Measurements from ENCODE around the gene EVC2. TPM values are rescaled to one million over a fixed set of nuclear protein-coding genes. Genes with fewer than 3 reads are reported as not detected.

Gene EVC2
- total RNA-seq, 1 experiment from 2014 or later: not detected

DNA sequence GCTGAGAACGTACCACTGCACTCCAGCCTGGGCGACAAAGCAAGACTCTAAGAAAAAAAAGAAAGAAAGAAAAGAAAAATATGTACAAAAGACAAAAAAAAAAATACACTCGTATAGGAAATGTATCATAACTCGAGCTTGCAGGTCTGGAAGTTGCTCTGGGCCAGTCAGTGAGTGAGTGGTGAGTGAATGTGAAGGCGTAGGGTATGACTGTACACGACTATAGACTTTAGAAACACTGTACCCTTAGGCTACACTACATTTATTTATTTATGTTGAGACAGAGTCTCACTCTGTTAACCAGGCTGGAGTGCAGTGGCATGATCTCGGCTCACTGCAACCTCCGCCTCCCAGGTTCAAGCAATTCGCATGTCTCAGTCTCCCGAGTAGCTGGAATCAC, 29.4 kb downstream of the EVC2 start:
- H3K4me3 ChIP-seq (ENCODE audit: low read depth in 2 of 2, low read length in 2 of 2): no peak overlapping the region
- H3K36me3 ChIP-seq (ENCODE audit: control insufficient read depth, insufficient read depth, low read length): no peaks in the 10 kb centered on the region
- no peak overlapping the region for H3K27ac ChIP-seq (ENCODE audit: low read length)
- ChIA-PET CTCF (no interaction called here), POLR2A (interaction anchor here (0.6 kb wide), 1 partner anchor 91 kb away, joined by 3 read pairs; no protein-coding TSS in a partner anchor)
- H3K9me3 ChIP-seq (ENCODE audit: control insufficient read depth, insufficient read depth, low read depth, low read length): no peaks in the 10 kb centered on the region
- ATAC-seq: no peak
- TF ChIP-seq TCF7L2 (IDR thresholded peaks at IDR 0.05; ENCODE audit: low read depth, low read length): no peak
- no peak for TF ChIP-seq SIN3A (IDR thresholded peaks at IDR 0.05; ENCODE audit: borderline replicate concordance, insufficient read depth, low read depth, low read length)
- no peak for TF ChIP-seq REST (IDR thresholded peaks at IDR 0.05; ENCODE audit: insufficient read depth in 1 of 2, low read depth in 2 of 2, low read length in 1 of 2)
- TF ChIP-seq CTCF (IDR thresholded peaks at IDR 0.05): no peak
- no peak for TF ChIP-seq POLR2AphosphoS5 (IDR thresholded peaks at IDR 0.05; ENCODE audit: low read depth, low read length)
- H3K4me1 ChIP-seq (ENCODE audit: control insufficient read depth, insufficient read depth, low read length): no peaks in the 10 kb centered on the region
- no TSS peak for BruUV-seq (replicated peaks)
- intact Hi-C loops (cut with micrococcal nuclease; ENCODE audit: unreplicated experiment) (no loop called here), in situ Hi-C loops (cut with HindIII; ENCODE audit: low pct_unique_long_range_greater_than_20kb, low sequenced_read_pairs) (no loop called here)
- DNase-seq (ENCODE audit: low read depth, low spot score): no peak
- no peaks in the 10 kb centered on the region; the same call in 1 of the 2 replicates for H3K27me3 ChIP-seq (ENCODE audit: control insufficient read depth, insufficient read depth, low read length)

DNA sequence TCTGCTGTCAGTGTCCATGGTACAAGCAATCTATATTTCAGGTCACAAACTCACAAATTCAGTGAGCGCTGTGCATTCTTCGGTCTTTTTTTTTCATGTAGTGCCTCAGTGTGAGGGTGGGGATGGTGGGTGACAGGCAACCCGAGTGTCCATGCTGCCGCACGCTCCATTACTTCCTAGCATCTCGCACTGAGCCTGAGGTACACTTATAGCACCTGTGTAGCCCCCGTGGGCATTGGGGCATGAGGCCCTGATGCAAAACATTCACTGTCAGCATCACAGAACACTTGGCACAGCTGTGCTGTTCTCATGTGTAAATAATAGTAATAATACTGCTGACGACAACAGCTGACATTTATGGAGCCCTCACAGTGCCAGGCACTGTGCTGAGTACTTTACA, 31.6 kb downstream of the EVC2 start:
- Histone ChIP-seq H3K9me3 (ENCODE audit: control insufficient read depth, insufficient read depth, low read depth, low read length) (no peaks in the 10 kb centered on the region), H3K4me1 (ENCODE audit: control insufficient read depth, insufficient read depth, low read length) (no peaks in the 10 kb centered on the region), H3K27ac (ENCODE audit: low read length) (no peak overlapping the region), H3K36me3 (ENCODE audit: control insufficient read depth, insufficient read depth, low read length) (no peaks in the 10 kb centered on the region), H3K27me3 (ENCODE audit: control insufficient read depth, insufficient read depth, low read length) (no peaks in the 10 kb centered on the region; the same call in 1 of the 2 replicates), H3K4me3 (ENCODE audit: low read depth in 2 of 2, low read length in 2 of 2) (no peak overlapping the region)
- DNase-seq (ENCODE audit: low read depth, low spot score) (no peak), ATAC-seq (no peak)
- intact Hi-C loops (cut with micrococcal nuclease; ENCODE audit: unreplicated experiment): no loop called here
- ChIA-PET POLR2A (no interaction called here), CTCF (no interaction called here)
- in situ Hi-C loops (cut with HindIII; ENCODE audit: low pct_unique_long_range_greater_than_20kb, low sequenced_read_pairs): no loop called here
- TF ChIP-seq POLR2AphosphoS5 (IDR thresholded peaks at IDR 0.05; ENCODE audit: low read depth, low read length) (no peak), REST (IDR thresholded peaks at IDR 0.05; ENCODE audit: insufficient read depth in 1 of 2, low read depth in 2 of 2, low read length in 1 of 2) (no peak)
- BruUV-seq (replicated peaks): no TSS peak
